Measurements from ENCODE around the gene TUBGCP5.
"Not testable (repeated sequence)": the region's sequence is repeated elsewhere in the genome, so short reads cannot be mapped to it uniquely, and the experiment has no call there.

The TUBGCP5 gene

GRCh38 chr15:23041736-23042135 lies 2.4 kb upstream of the TUBGCP5 start:
- not testable (repeated sequence) for ATAC-seq

GRCh38 chr15:23039917-23040281 lies 530 bp upstream of the TUBGCP5 start:
- ATAC-seq = no peak

- peak; percentile 5 to 7 for ATAC-seq
Observed at GRCh38 chr15:23038726-23039142, 635 bp downstream of the TUBGCP5 start.

- no peak for ATAC-seq
Observed at GRCh38 chr15:23035964-23036566, 3.3 kb downstream of the TUBGCP5 start.

- no peak for ATAC-seq
Observed at GRCh38 chr15:23033979-23034378, 5.4 kb downstream of the TUBGCP5 start.

GRCh38 chr15:23026218-23026617 lies 13.2 kb downstream of the TUBGCP5 start:
- no peak for ATAC-seq

- ATAC-seq = no peak
Observed at GRCh38 chr15:23022156-23022555, 17.2 kb downstream of the TUBGCP5 start.

GRCh38 chr15:23014394-23015000 lies 24.9 kb downstream of the TUBGCP5 start:
- no peak for ATAC-seq

- no peak for ATAC-seq
Observed at GRCh38 chr15:23013681-23014080, 25.7 kb downstream of the TUBGCP5 start.

- not testable (repeated sequence) for ATAC-seq
Observed at GRCh38 chr15:23012616-23013015, 26.8 kb downstream of the TUBGCP5 start.

- ATAC-seq = no peak
Observed at GRCh38 chr15:23003736-23004135, 35.6 kb downstream of the TUBGCP5 start.

- ATAC-seq = no peak
Observed at GRCh38 chr15:23002920-23003319, 36.4 kb downstream of the TUBGCP5 start.

GRCh38 chr15:22995795-22996194 lies 43.6 kb downstream of the TUBGCP5 start:
- ATAC-seq = no peak

GRCh38 chr15:22992024-22992326 lies 47.4 kb downstream of the TUBGCP5 start:
- no peak for ATAC-seq

- no peak for ATAC-seq
Observed at GRCh38 chr15:22989576-22990477, 49.5 kb downstream of the TUBGCP5 start.

GRCh38 chr15:22988811-22989210 lies 50.6 kb downstream of the TUBGCP5 start:
- no peak for ATAC-seq

GRCh38 chr15:22981931-22982330 lies 57.4 kb downstream of the TUBGCP5 start:
- ATAC-seq = not testable (repeated sequence)

GRCh38 chr15:22981051-22981840 lies 58.1 kb downstream of the TUBGCP5 start:
- ATAC-seq = no peak

- ATAC-seq = peak in 1 of 2 donors; percentile 55
Observed at GRCh38 chr15:22980189-22981050, 58.9 kb downstream of the TUBGCP5 start, which contains the start of gene CYFIP1. TSS of gene CYFIP1 (minus strand) at chr15:22980368. CDS start at chr15:22947285, 33,083 bp downstream.

- ATAC-seq = peak; percentile 39 to 51
Observed at GRCh38 chr15:22979238-22980188, 59.9 kb downstream of the TUBGCP5 start.

All from activated CD4-positive, CD25-positive, alpha-beta regulatory T cell treated with anti-CD3 and anti-CD28 coated beads, Interleukin-2, amount 50 U/mL, for 24 hours (primary cell).